DOHH2 (cell line): ENCODE data around the gene MRAP2.
"Not testable (repeated sequence)": the region's sequence is repeated elsewhere in the genome, so short reads cannot be mapped to it uniquely, and the experiment has no call there.

ENCODE experiments used
- H3F3A ChIP-seq: fragments of 200-600 bp; sonication (generic), shearing (Covaris generic); 2 replicates; pipeline ENCODE4 v1.6.0; 2016; ENCODE audit warnings: antibody characterized with exemption, mild to moderate bottlenecking; ENCODE audit not compliant: control insufficient read depth, insufficient read depth
- H3K27ac ChIP-seq: fragments of 200-600 bp; sonication (generic); 2 replicates; pipeline ENCODE4 v1.5.1; 2014; ENCODE audit warnings: low read depth, mild to moderate bottlenecking, low read length, moderate library complexity
- H3K27me3 ChIP-seq: fragments of 200-600 bp; sonication (generic); 2 replicates; pipeline ENCODE4 v1.6.1; 2014; ENCODE audit warnings: mild to moderate bottlenecking, low read length, mixed read lengths; ENCODE audit not compliant: control insufficient read depth
- H3K36me3 ChIP-seq: fragments of 200-600 bp; sonication (generic); 2 replicates; pipeline ENCODE4 v1.6.1; 2014; ENCODE audit warnings: mild to moderate bottlenecking, low read length, moderate library complexity, mixed read lengths; ENCODE audit not compliant: control insufficient read depth
- H3K4me1 ChIP-seq: fragments of 200-600 bp; sonication (generic); 2 replicates; pipeline ENCODE4 v1.6.1; 2014; ENCODE audit warnings: mild to moderate bottlenecking, low read length, mixed read lengths; ENCODE audit not compliant: control insufficient read depth
- H3K4me2 ChIP-seq: fragments of 200-600 bp; sonication (generic); 2 replicates; pipeline ENCODE4 v1.6.0; 2014; ENCODE audit warnings: mild to moderate bottlenecking, low read length, moderate library complexity
- H3K4me3 ChIP-seq: fragments of 200-600 bp; sonication (generic); 2 replicates; pipeline ENCODE4 v1.5.1; 2014; ENCODE audit warnings: mild to moderate bottlenecking, low read length, mixed read lengths
- H3K79me2 ChIP-seq: fragments of 200-600 bp; sonication (generic); 2 replicates; pipeline ENCODE4 v1.6.1; 2014; ENCODE audit warnings: mild to moderate bottlenecking, low read length, mixed read lengths; ENCODE audit not compliant: control insufficient read depth
- H3K9me2 ChIP-seq: fragments of 200-600 bp; sonication (generic); replicated peaks from 2 replicates; pipeline ENCODE4 v1.6.1; 2014; ENCODE audit warnings: mild to moderate bottlenecking, low read length, mixed read lengths; ENCODE audit not compliant: control insufficient read depth
- H3K9me3 ChIP-seq: fragments of 200-600 bp; sonication (generic); 2 replicates; pipeline ENCODE4 v1.6.1; 2014; ENCODE audit warnings: antibody characterized with exemption, low read length, mixed read lengths; ENCODE audit not compliant: control insufficient read depth, insufficient read depth
- H4K20me1 ChIP-seq: fragments of 200-600 bp; sonication (generic); 2 replicates; pipeline ENCODE4 v1.6.0; 2014; ENCODE audit warnings: low read depth, mild to moderate bottlenecking, antibody characterized with exemption, low read length, moderate library complexity; ENCODE audit not compliant: control insufficient read depth, insufficient read depth
- EZH2phosphoT487 ChIP-seq: fragments of 200-600 bp; sonication (generic); IDR thresholded peaks from 2 replicates; pipeline ENCODE4 v1.6.1; 2017; ENCODE audit warnings: borderline replicate concordance, mild to moderate bottlenecking, antibody characterized with exemption, low read length, moderate library complexity, mixed read lengths
- TF ChIP-seq, protein P1 (sequence below): fragments of 200-600 bp; sonication (generic); IDR thresholded peaks from one replicate; pipeline ENCODE4 v1.5.1; 2014; ENCODE audit warnings: antibody characterized with exemption, mild to moderate bottlenecking, low read depth, low read length; ENCODE audit not compliant: poor library complexity, severe bottlenecking

MRAP2 gene

DNA sequence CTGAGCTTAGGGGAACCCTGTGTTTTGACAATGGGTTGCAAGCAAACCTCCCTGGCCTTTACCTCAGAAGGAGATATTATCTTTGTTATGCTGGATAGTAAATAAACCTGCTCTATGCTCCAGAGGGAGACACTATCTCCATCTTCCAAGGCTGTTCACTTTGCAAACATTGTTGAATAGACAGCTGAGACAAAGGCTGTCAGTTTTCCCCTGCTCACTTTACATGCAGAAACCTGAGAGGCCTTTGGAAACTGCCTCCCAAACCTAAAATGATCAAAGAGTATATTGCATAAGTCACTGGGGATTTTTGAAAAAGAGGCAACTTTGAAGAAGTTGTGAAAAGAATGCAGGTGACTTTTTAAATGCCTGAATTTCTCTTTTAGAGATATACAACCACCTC is 61.6 kb downstream of the MRAP2 start:
- no peaks in the 10 kb centered on the region for H3F3A ChIP-seq
- H3K36me3 ChIP-seq, result no peaks in the 10 kb centered on the region
- no peak overlapping the region for H3K4me3 ChIP-seq
- peaks cover 13% of the 10 kb centered on the region for H3K4me1 ChIP-seq
- H4K20me1 ChIP-seq, result no peaks in the 10 kb centered on the region
- H3K27me3 ChIP-seq, result no peaks in the 10 kb centered on the region
- no peaks in the 10 kb centered on the region for H3K9me2 ChIP-seq
- TF ChIP-seq, protein P1, sequence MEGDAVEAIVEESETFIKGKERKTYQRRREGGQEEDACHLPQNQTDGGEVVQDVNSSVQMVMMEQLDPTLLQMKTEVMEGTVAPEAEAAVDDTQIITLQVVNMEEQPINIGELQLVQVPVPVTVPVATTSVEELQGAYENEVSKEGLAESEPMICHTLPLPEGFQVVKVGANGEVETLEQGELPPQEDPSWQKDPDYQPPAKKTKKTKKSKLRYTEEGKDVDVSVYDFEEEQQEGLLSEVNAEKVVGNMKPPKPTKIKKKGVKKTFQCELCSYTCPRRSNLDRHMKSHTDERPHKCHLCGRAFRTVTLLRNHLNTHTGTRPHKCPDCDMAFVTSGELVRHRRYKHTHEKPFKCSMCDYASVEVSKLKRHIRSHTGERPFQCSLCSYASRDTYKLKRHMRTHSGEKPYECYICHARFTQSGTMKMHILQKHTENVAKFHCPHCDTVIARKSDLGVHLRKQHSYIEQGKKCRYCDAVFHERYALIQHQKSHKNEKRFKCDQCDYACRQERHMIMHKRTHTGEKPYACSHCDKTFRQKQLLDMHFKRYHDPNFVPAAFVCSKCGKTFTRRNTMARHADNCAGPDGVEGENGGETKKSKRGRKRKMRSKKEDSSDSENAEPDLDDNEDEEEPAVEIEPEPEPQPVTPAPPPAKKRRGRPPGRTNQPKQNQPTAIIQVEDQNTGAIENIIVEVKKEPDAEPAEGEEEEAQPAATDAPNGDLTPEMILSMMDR, result no peak
- no peak for TF ChIP-seq EZH2phosphoT487
- no peak overlapping the region for H3K4me2 ChIP-seq
- H3K27ac ChIP-seq, result no peak overlapping the region
- H3K79me2 ChIP-seq, result no peaks in the 10 kb centered on the region
- no peaks in the 10 kb centered on the region for H3K9me3 ChIP-seq

DNA sequence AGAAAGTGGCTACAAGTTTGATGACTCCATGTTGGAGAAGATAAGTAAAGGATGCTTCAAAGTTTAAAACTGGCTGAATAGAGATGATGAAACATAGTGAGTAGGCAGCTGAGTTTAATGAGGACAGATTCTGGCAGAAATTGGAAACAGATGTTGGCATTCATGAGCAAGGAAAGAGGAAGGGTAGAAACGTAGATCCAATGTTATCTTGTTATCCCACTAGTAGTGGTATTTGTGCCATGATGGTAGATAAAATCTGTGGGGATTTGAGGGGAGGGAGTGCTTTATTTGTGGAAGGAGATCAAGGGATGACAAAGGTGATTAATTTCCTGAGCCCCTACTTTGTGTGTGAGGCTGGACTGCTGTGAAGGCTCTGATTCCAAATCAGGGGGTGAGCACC is 69.5 kb downstream of the MRAP2 start:
- Histone ChIP-seq H3K36me3 (no peaks in the 10 kb centered on the region), H3K79me2 (no peaks in the 10 kb centered on the region), H3K27ac (no peak overlapping the region), H3F3A (no peaks in the 10 kb centered on the region), H3K4me2 (no peak overlapping the region), H3K4me1 (no peaks in the 10 kb centered on the region), H3K27me3 (no peaks in the 10 kb centered on the region), H3K9me3 (no peaks in the 10 kb centered on the region), H4K20me1 (no peaks in the 10 kb centered on the region), H3K9me2 (no peaks in the 10 kb centered on the region), H3K4me3 (no peak overlapping the region)
- TF ChIP-seq, protein P1, result no peak
- no peak for TF ChIP-seq EZH2phosphoT487

DNA sequence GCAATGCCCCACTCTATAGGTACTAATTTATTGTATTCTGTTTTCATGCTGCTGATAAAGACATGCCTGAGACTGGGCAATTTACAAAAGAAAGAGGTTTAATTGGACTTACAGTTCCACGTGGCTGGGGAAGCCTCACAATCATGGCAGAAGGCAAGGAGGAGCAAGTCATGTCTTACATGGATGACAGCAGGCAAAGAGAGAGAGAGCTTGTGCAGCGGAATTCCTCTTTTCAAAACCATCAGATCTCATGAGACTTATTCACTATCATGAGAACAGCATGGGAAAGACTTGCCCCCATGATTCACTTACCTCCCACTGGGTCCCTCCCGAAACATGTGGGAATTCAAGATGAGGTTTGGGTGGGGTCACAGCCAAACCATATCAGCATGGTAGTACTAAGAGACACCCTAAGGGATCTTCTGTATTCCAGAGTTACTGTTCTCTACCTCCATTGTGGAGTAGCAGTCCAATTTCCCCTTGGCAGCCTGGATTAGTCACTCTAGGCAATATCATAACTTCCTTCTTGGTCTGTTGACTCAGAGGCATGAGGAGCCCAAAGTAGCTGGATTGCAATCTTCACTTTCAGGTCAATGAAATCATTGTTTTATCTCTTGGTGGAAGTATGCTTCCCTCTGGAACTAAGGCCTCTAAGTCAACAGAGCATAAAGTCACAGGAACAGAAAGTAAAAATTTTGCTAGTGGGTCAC is 71.8 kb downstream of the MRAP2 start:
- H3K36me3 ChIP-seq, H3K4me3 ChIP-seq, H3K27ac ChIP-seq, H3K4me2 ChIP-seq, H3F3A ChIP-seq, H3K79me2 ChIP-seq, H3K4me1 ChIP-seq, H3K9me3 ChIP-seq, H3K9me2 ChIP-seq, H3K27me3 ChIP-seq, H4K20me1 ChIP-seq: not testable (repeated sequence)

DNA sequence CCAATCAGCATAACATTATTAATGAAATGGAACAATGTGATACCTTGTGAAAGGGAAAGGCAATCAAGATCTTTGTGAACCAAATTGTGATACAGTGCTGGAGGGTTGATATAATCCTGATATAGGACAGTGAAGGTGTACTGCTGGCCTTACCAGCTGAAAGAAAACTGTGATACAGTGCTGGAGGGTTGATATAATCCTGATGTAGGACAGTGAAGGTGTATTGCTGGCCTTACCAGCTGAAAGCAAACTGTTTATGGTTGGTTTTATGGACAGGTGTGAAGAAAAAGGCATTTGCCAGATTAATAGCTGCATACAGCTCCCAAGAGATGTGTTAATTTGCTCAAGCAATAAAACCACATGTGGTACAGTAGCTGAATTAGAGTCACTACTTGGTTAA is 73.9 kb downstream of the MRAP2 start:
- Histone ChIP-seq H3K9me3 (no peaks in the 10 kb centered on the region), H3K4me3 (no peak overlapping the region), H3K9me2 (no peaks in the 10 kb centered on the region), H3K4me1 (no peaks in the 10 kb centered on the region), H3K27me3 (no peaks in the 10 kb centered on the region), H3K36me3 (no peaks in the 10 kb centered on the region), H3K79me2 (no peaks in the 10 kb centered on the region), H3K27ac (no peak overlapping the region), H3F3A (no peaks in the 10 kb centered on the region), H4K20me1 (no peaks in the 10 kb centered on the region), H3K4me2 (no peak overlapping the region)
- no peak for TF ChIP-seq EZH2phosphoT487
- TF ChIP-seq, protein P1, result no peak

DNA sequence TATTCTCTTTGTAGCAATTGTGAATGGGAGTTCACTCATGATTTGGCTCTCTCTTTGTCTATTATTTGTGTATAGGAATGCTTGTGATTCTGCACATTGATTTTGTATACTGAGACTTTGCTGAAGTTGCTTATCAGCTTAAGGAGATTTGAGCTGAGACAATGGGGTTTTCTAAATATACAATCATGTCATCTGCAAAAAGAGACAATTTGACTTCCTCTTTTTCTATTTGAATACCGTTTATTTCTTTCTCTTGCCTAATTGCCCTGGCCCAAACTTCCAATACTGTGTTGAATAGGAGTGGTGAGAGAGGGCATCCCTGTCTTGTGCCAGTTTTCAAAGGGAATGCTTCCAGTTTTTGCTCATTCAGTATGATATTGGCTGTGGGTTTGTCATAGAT is 77.8 kb downstream of the MRAP2 start:
- not testable (repeated sequence) for H3K9me2 ChIP-seq, H3F3A ChIP-seq, H3K36me3 ChIP-seq, H4K20me1 ChIP-seq, H3K4me3 ChIP-seq, H3K79me2 ChIP-seq, H3K4me1 ChIP-seq, H3K9me3 ChIP-seq, H3K27ac ChIP-seq, H3K27me3 ChIP-seq, H3K4me2 ChIP-seq
